GM23338 (cell line): ENCODE data around the gene HAUS5.

Experiments used
- CREB1 ChIP-seq: fragments of 250-450 bp; sonication (Bioruptor Pico); IDR thresholded peaks from 2 replicates; pipeline ENCODE4 v1.5.0; 2020; ENCODE audit warnings: low read depth, mild to moderate bottlenecking, moderate library complexity
- CTCF ChIP-seq, 2 experiments: fragments of 200-600 bp in 1 of 2; sonication (generic) in 1 of 2; conservative IDR thresholded peaks; 2 replicates each; pipeline versions ENCODE4 v1.5.1 to v1.6.1; 2016 to 2017; ENCODE audit warnings: antibody characterized with exemption in 2 of 2, low read depth in 2 of 2, mild to moderate bottlenecking in 2 of 2, moderate library complexity in 1 of 2
- ETS1 ChIP-seq: IDR thresholded peaks from 2 replicates; pipeline ENCODE4 v1.6.1; 2016; ENCODE audit warnings: antibody characterized with exemption
- EZH2 ChIP-seq: fragments of 200-600 bp; sonication (generic); IDR thresholded peaks from one replicate; pipeline ENCODE4 v1.8.0; 2017; ENCODE audit warnings: antibody characterized with exemption, mild to moderate bottlenecking, low read depth; ENCODE audit not compliant: unreplicated experiment
- EZH2phosphoT487 ChIP-seq: fragments of 200-600 bp; sonication (generic); IDR thresholded peaks from one replicate; pipeline ENCODE4 v1.8.1; 2018; ENCODE audit warnings: antibody characterized with exemption; ENCODE audit not compliant: unreplicated experiment
- JUNB ChIP-seq: IDR thresholded peaks from one replicate; pipeline ENCODE4 v1.6.1; 2016; ENCODE audit warnings: antibody characterized with exemption; ENCODE audit not compliant: unreplicated experiment
- NANOG ChIP-seq: IDR thresholded peaks from 2 replicates; pipeline ENCODE4 v1.6.1; 2016; ENCODE audit warnings: antibody characterized with exemption, borderline replicate concordance
- POLR2AphosphoS5 ChIP-seq: IDR thresholded peaks from 2 replicates; pipeline ENCODE4 v1.6.1; 2016; ENCODE audit warnings: antibody characterized with exemption, low read depth
- REST ChIP-seq: IDR thresholded peaks from one replicate; pipeline ENCODE4 v1.6.1; 2018; ENCODE audit warnings: antibody characterized with exemption; ENCODE audit not compliant: unreplicated experiment
- STAT1 ChIP-seq: IDR thresholded peaks from one replicate; pipeline ENCODE4 v1.6.1; 2016; ENCODE audit warnings: antibody characterized with exemption; ENCODE audit not compliant: unreplicated experiment
- ZNF114 ChIP-seq: fragments of 250-450 bp; sonication (Bioruptor Pico); IDR thresholded peaks from 2 replicates; pipeline ENCODE4 v1.5.0; 2020; ENCODE audit warnings: mild to moderate bottlenecking, moderate library complexity
- ZNF331 ChIP-seq: fragments of 250-450 bp; sonication (Bioruptor Pico); IDR thresholded peaks from 2 replicates; pipeline ENCODE4 v1.5.0; 2020; ENCODE audit warnings: low read depth, mild to moderate bottlenecking, moderate library complexity
- ZNF462 ChIP-seq: fragments of 250-450 bp; sonication (Bioruptor Pico); IDR thresholded peaks from 2 replicates; pipeline ENCODE4 v1.5.0; 2020; ENCODE audit warnings: mild to moderate bottlenecking, moderate library complexity

- TF ChIP-seq CTCF (conservative IDR thresholded peaks at IDR 0.05; ENCODE audit: low read depth in 2 of 2) (no peak), REST (no peak), ETS1 (no peak), POLR2AphosphoS5 (no peak), EZH2 (no peak), EZH2phosphoT487 (no peak), JUNB (no peak), CREB1 (CRISPR knock-in tag) (no peak), ZNF114 (CRISPR knock-in tag) (no peak), STAT1 (no peak), NANOG (no peak), ZNF462 (CRISPR knock-in tag) (no peak), ZNF331 (CRISPR knock-in tag) (no peak)
Observed at GRCh38 chr19:35608251-35608650, 4.3 kb upstream of the HAUS5 start.
